HG03139 (cell line): ENCODE results near the gene YKT6.

ENCODE experiments used
- ATAC-seq: cut with Tn5 transposase; IDR thresholded peaks from one replicate; pipeline ENCODE4 v1.9.1; 2021; ENCODE audit not compliant: unreplicated experiment

Gene YKT6

GRCh38 chr7:44217852-44218402 lies 17.1 kb downstream of the YKT6 start:
- ATAC-seq = no peak

- no peak for ATAC-seq
These were observed 17.8 kb downstream of the YKT6 start for GRCh38 chr7:44218418-44219201.

- no peak for ATAC-seq
These were observed 18.7 kb downstream of the YKT6 start for GRCh38 chr7:44219371-44220045.

GRCh38 chr7:44220046-44220357 lies 19.2 kb downstream of the YKT6 start:
- ATAC-seq = no peak

GRCh38 chr7:44220358-44221112 lies 19.8 kb downstream of the YKT6 start:
- ATAC-seq = no peak

- ATAC-seq = no peak
These were observed 20.5 kb downstream of the YKT6 start for GRCh38 chr7:44221231-44221791.

- no peak for ATAC-seq
These were observed 21.3 kb downstream of the YKT6 start for GRCh38 chr7:44222074-44222473.

- ATAC-seq = no peak
These were observed 22.0 kb downstream of the YKT6 start for GRCh38 chr7:44222776-44223261.

- ATAC-seq = no peak
These were observed 22.7 kb downstream of the YKT6 start for GRCh38 chr7:44223362-44224079.

GRCh38 chr7:44224080-44224973 lies 23.5 kb downstream of the YKT6 start:
- no peak for ATAC-seq

GRCh38 chr7:44224974-44225565 lies 24.3 kb downstream of the YKT6 start:
- no peak for ATAC-seq

- no peak for ATAC-seq
These were observed 25.0 kb downstream of the YKT6 start for GRCh38 chr7:44225566-44226395.

- ATAC-seq = no peak
These were observed 25.6 kb downstream of the YKT6 start for GRCh38 chr7:44226396-44226753.

- ATAC-seq = no peak
These were observed 27.1 kb downstream of the YKT6 start for GRCh38 chr7:44227911-44228310.

GRCh38 chr7:44228571-44229350 lies 28.0 kb downstream of the YKT6 start:
- ATAC-seq = no peak

GRCh38 chr7:44229546-44230105 lies 28.8 kb downstream of the YKT6 start:
- ATAC-seq = no peak

- ATAC-seq = no peak
These were observed 29.5 kb downstream of the YKT6 start for GRCh38 chr7:44230286-44230685.
